ENCODE results near the gene NOTCH3. TPM values are rescaled to one million over a fixed set of nuclear protein-coding genes. Genes with fewer than 3 reads are reported as not detected.

NOTCH3 gene
- total and polyA plus RNA-seq, 12 donors: 18.7 to 45.5 (median 31.9) TPM

GRCh38 chr19:15199661-15200552 is 888 bp downstream of the NOTCH3 start:
- intact Hi-C loops (cut with DNase I): loop anchor here in 1 of 10 donors (5.0 kb wide), 1 partner anchor 52 kb away; no protein-coding TSS in a partner anchor
- H3K9me3 ChIP-seq: no peaks in the 10 kb centered on the region
- H3K4me1 ChIP-seq: peaks cover 0 to 37% (median 12%) of the 10 kb centered on the region in 9 donors
- ATAC-seq (peak in 3 of 8 donors; percentile 9 to 26 (median 23)), DNase-seq (no peak)
- TF ChIP-seq CTCF (IDR thresholded peaks at IDR 0.05): no peak
- 5 to 6% methylated on average over 37 to 76 of the region's 82 CpGs for WGBS, 2 donors
- H3K27me3 ChIP-seq: peaks cover 5 to 76% (median 58%) of the 10 kb centered on the region in 7 donors
- peak overlapping the region; percentile 65 to 88 (median 80) for H3K27ac ChIP-seq
- H3K4me3 ChIP-seq: peak overlapping the region; percentile 28 to 66 (median 54)
- H3K36me3 ChIP-seq: peaks cover 0 to 7% (median 0%) of the 10 kb centered on the region in 9 donors

GRCh38 chr19:15198951-15199660 is 1.7 kb downstream of the NOTCH3 start:
- no peak for ATAC-seq
- Histone ChIP-seq H3K27ac (peak overlapping the region in 8 of 10 donors; percentile 1 to 88 (median 82)), H3K9me3 (no peaks in the 10 kb centered on the region), H3K4me3 (peak overlapping the region; percentile 28 to 66 (median 54)), H3K4me1 (peaks cover 0 to 42% (median 12%) of the 10 kb centered on the region in 9 donors), H3K36me3 (peaks cover 0 to 7% (median 0%) of the 10 kb centered on the region in 9 donors), H3K27me3 (peaks cover 5 to 84% (median 66%) of the 10 kb centered on the region in 7 donors)
- no peak for DNase-seq
- no peak for TF ChIP-seq CTCF (IDR thresholded peaks at IDR 0.05)
- intact Hi-C loops (cut with DNase I): loop anchor here in 1 of 10 donors (5.0 kb wide), 1 partner anchor 53 kb away; no protein-coding TSS in a partner anchor
- WGBS, 2 donors: 72 to 73% methylated on average over 15 of the region's 15 CpGs

- DNase-seq (no peak), ATAC-seq (no peak)
- H3K27me3 ChIP-seq: peaks cover 5 to 95% (median 69%) of the 10 kb centered on the region in 7 donors
- H3K9me3 ChIP-seq: no peaks in the 10 kb centered on the region
- peaks cover 0 to 42% (median 14%) of the 10 kb centered on the region in 9 donors for H3K4me1 ChIP-seq
- H3K4me3 ChIP-seq: peak overlapping the region in 8 of 10 donors; percentile 30 to 66 (median 56)
- intact Hi-C loops (cut with DNase I): loop anchor here in 1 of 10 donors (5.0 kb wide), 1 partner anchor 54 kb away; no protein-coding TSS in a partner anchor
- peaks cover 0 to 13% (median 0%) of the 10 kb centered on the region in 9 donors for H3K36me3 ChIP-seq
- peak overlapping the region in 8 of 10 donors; percentile 1 to 88 (median 60) for H3K27ac ChIP-seq
- TF ChIP-seq CTCF (IDR thresholded peaks at IDR 0.05): no peak
- WGBS, 2 donors: 34 to 45% methylated on average over 8 of the region's 8 CpGs
Observed at GRCh38 chr19:15197942-15198341, 2.9 kb downstream of the NOTCH3 start.

Measured in heart right ventricle (tissue), 16 donors.